HG03108 (cell line): ENCODE measurements around the gene ATP8A2.

ENCODE experiments used
- ATAC-seq: cut with Tn5 transposase; IDR thresholded peaks from one replicate; pipeline ENCODE4 v1.9.1; 2021; ENCODE audit warnings: moderate library complexity; ENCODE audit not compliant: unreplicated experiment

Gene ATP8A2

GRCh38 chr13:25380741-25381324, 9.1 kb downstream of the ATP8A2 start:
- ATAC-seq: no peak

GRCh38 chr13:25384758-25385410, 13.1 kb downstream of the ATP8A2 start:
- ATAC-seq: no peak

DNA sequence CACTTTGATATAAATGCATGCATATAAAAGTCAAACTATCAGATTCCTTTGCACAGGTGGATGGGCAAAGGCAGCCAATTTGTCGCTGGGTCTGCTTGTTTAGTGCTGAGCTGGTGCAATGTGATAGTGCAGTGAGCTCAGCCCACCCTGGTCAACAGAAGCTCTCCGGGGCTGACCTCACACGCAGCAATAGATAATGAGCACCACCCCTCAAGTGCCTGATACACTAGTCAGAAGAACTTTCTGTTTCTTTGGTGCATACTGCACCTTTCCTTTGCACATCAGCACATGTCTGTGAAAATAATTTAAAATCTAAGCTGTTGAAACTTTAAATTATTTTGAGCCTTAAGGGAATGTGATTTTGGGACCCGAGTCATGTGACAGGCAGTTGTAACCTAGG, 20.2 kb downstream of the ATP8A2 start:
- no peak for ATAC-seq

DNA sequence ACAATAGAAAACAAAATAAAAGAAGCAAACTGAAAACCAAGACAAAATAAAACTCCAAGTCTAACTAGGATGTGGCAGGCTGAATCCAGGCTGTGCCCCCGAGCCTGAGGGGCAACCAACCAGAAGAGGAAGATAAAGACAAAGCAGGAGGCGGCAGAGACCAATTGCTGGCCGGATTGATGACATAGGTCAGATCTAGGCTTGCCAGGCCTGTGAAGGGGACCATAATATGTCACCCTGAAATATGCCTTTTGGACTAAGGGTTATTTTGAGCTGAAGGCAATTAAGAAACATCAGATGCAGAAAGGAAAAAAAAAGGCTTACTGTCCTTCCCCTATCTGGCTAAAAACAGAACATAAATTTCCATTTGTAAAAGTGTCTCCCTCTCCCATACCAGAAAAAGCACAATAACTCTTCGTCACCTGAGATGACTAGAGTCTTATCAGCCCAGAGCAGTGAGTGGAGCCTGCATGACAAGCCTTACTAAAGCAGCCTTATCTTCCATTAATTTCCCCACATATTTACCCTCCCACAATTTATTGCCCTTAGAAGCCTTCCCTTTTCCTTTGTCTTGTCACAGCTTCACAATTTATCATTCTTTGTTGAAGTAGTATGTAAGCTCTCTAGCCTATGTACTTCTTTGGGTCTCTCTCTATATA, 22.8 kb downstream of the ATP8A2 start:
- ATAC-seq: no peak

- no peak for ATAC-seq
These were observed 26.0 kb downstream of the ATP8A2 start for GRCh38 chr13:25397763-25398162.

- ATAC-seq: no peak
These were observed 29.2 kb downstream of the ATP8A2 start for GRCh38 chr13:25400925-25401324.

GRCh38 chr13:25401958-25402357, 30.2 kb downstream of the ATP8A2 start:
- ATAC-seq: no peak

- ATAC-seq: no peak
These were observed 34.6 kb downstream of the ATP8A2 start for GRCh38 chr13:25406377-25406776.

DNA sequence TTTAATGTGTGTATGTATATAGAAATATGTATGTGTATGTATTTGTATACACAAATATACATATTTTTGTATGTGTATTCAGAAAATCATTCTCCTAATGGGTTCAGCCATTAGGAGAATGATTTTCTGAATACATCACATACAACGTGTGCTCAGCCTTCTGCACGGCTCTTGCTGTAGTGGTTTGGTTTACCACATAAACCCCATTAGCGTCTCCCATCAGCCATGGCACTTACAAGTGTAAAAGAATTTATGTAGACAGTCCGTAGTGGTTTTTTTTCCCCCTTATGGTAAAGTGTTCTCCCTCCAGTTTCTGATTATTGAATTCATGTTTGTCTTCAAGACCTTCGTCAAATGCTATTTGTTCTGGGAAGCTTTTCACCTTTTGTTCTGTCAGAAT, 38.2 kb downstream of the ATP8A2 start:
- ATAC-seq: no peak

DNA sequence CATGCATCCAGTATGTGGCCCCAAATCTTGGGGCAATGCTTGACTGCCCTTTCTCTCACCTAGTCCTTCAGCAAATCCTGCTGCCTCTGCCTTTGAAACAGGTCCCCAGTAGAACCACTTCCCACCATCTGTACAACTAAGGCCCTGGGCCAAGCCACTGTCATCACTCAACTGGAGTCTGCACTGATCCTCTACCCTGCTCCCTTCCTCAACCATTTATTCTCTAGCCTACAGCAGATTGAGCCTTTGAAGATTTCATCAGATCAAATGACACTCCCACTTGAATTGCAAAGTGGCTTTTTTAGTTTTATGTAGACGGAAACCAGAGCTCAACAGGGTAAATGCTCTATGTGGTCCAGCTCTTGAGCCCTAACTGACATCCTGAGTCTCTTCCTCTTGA, 43.5 kb downstream of the ATP8A2 start:
- no peak for ATAC-seq

DNA sequence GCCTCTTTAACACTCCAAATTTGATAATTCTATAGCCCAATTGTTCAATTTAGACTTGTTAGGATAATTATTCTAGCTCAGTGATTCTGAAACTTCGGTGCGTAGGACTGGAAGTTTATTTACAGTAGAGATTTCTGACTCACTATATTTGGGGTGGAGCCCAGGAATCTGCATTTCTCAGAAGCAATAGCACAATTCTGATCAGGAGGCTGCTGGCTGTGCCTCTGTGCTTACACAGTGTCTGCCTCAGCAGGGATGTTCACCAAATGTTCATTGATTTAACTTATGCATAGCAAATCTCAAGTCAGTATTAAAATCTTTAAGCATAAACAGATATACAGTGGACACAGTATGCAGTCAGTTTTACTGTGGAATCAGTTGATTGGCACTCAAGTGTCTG, 45.8 kb downstream of the ATP8A2 start:
- ATAC-seq: no peak

GRCh38 chr13:25420161-25420560, 48.4 kb downstream of the ATP8A2 start:
- no peak for ATAC-seq

DNA sequence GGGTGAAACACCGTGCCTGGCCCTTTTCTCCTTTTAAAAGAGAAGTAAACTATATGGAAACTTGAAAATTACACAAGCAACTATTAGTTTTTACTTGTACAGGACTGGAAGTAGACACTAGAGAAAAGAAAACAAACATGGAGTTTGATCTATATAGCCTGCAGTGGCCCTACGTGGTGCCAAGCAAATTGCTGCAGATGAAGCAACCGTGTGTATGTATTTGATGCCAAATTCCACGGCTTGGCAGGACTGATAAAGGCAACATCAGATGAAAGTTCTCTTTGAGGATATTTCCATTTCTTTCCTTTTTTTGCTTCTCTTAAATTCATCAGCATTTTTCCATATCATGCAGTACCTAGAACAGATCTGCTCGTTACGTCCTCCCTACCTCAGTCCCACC, 49.8 kb downstream of the ATP8A2 start:
- ATAC-seq: no peak

- ATAC-seq: no peak
These were observed 50.4 kb downstream of the ATP8A2 start for GRCh38 chr13:25422153-25422552.

GRCh38 chr13:25423831-25424230, 52.1 kb downstream of the ATP8A2 start:
- ATAC-seq: no peak

DNA sequence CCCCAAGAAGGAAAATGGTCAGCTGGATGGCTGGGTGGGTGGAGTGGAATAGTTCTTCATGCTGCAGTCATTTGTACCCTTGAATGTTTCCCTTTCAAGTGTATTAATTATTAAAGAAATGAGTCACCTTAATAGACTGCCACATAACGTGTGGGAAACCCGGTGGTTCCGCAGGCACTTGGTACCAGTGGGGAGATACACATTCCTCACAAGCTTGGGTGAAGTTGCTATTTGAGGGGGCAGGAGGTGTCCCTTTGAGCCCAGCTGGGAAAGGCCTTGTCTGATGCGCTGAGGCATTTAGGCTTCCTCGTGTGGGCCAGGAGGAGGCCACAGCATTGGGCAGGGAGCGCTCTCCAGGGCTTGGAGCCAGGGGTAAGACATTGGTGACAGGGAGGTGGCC, 57.7 kb downstream of the ATP8A2 start:
- no peak for ATAC-seq

DNA sequence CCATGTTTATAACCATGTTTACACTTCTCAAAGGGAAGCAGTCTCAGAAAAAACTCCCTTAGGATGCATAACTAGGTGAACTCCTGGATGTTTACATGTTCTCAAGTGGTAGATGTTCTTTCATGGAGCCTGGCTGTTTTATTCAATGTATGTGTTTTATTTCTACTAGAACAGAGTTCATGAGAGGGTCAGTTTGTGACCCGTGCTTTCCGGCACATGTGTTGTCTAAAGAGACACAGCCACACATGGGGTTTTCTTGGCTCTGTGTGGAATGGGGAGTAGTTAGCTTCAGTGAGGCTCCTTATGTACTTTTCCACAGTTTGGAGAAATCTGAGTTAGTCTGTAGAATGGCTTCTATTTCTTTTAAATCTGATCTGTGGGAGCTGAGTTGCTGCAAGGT, 60.9 kb downstream of the ATP8A2 start:
- no peak for ATAC-seq

DNA sequence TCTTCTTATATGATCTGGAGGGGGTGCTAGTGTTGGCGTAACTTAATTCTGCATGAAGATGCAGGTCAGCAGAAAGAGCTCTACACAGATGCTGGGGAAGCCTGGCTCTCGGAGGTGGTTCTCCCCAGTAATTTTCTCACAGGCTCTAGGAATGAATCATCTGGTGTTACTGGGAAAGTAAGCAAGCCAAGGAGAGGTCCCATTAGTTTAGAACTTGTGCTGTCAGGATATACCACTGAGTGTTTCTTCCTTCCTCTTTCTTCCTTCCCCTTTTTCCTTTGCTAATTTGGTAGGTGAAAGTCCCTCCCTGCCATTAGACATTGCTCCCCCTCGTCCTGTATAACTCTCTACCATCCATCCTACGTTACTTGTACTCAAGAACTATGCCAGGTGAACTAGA, 68.3 kb downstream of the ATP8A2 start:
- no peak for ATAC-seq

DNA sequence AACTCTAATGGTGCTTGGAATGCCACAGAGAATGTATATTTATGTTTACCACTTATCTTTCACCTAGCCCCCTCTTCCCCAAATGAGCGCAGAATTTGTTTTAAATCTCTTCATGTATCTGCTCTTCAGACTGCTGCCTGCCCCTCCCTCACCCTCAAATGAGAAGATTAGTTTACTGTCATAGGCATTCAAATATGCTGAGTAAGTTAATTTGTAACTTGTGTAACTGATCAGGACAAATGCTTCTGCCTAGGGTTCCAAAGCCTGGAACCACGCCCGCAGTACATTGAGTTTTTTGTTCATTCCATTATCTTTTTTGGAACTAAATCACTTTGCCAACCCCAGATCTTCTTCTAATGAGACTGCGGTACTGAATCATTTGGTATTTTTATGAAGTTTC, 74.5 kb downstream of the ATP8A2 start:
- no peak for ATAC-seq

- no peak for ATAC-seq
These were observed 75.6 kb downstream of the ATP8A2 start for GRCh38 chr13:25447396-25447795.

- ATAC-seq: no peak
These were observed 82.1 kb downstream of the ATP8A2 start for GRCh38 chr13:25453850-25454365.

DNA sequence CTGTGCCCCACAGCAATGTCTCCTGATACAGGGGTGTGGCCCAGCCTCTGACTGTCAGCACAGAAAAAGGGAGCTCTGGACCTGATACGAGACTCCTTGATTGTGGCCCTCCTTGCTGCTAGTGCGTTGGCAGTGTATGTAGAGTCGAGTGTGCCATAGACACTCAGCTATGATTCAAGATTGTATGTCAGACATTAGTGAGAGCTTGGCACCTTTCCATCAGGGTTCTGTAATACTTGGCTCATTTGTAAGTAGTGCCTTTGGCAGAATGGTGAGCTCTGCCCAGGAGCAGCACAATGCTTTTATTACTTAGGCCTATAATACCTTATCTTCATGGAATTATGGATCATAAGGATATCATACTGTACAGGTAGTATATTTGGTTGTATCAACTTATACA, 83.4 kb downstream of the ATP8A2 start:
- ATAC-seq: no peak
